ENCODE data around the gene ECHDC3. TPM values are rescaled to one million over a fixed set of nuclear protein-coding genes. Genes with fewer than 3 reads are reported as not detected.

ECHDC3 gene
- polyA plus RNA-seq, 2 of the 4 experiments (the other 2 are of a cell fraction): 6.0 to 6.1 TPM

- ATAC-seq (no peak), FAIRE-seq (no peak), DNase-seq (ENCODE audit: low read depth in 1 of 2, low spot score in 1 of 2) (no peak)
- Histone ChIP-seq H3K4me1 (no peaks in the 10 kb centered on the region), H3K4me2 (no peak overlapping the region), H3K27ac (no peak overlapping the region), H3K4me3 (no peak overlapping the region), H3K9me3 (peaks cover 8% of the 10 kb centered on the region; the same call in 2 of the 3 replicates)
- ChIA-PET CTCF (interaction anchor here (1.0 to 11.9 kb wide), 5 partner anchors 12 to 213 kb away, joined by 3 to 128 read pairs (median 4); no protein-coding TSS in a partner anchor), POLR2A (no interaction called here)
- TF ChIP-seq RAD21 (conservative IDR thresholded peaks at IDR 0.05 in 1 of 2, IDR thresholded peaks at IDR 0.05 in 1 of 2): no peak
- TF ChIP-seq TFCP2L1 (CRISPR knock-in tag; IDR thresholded peaks at IDR 0.05): no peak
- TF ChIP-seq ZSCAN20 (CRISPR knock-in tag; IDR thresholded peaks at IDR 0.05): no peak
- TF ChIP-seq ESRRA (IDR thresholded peaks at IDR 0.05; ENCODE audit: borderline replicate concordance, low read length): no peak
- 40% methylated on average over 4 of the region's 4 CpGs for WGBS (ENCODE audit: missing lambda C conversion rate)
Measured at GRCh38 chr10:11727563-11727962, 14.6 kb upstream of the ECHDC3 start.

GRCh38 chr10:11728353-11728752 is 13.8 kb upstream of the ECHDC3 start:
- ATAC-seq (no peak), DNase-seq (ENCODE audit: low read depth in 1 of 2, low spot score in 1 of 2) (peak in 1 of 2 experiments; percentile 14), FAIRE-seq (no peak)
- WGBS (ENCODE audit: missing lambda C conversion rate): 60% methylated on average over 7 of the region's 7 CpGs
- Histone ChIP-seq H3K9me3 (peaks cover 8% of the 10 kb centered on the region; the same call in 2 of the 3 replicates), H3K4me3 (no peak overlapping the region), H3K27ac (no peak overlapping the region), H3K4me1 (no peaks in the 10 kb centered on the region), H3K4me2 (no peak overlapping the region)
- POLR2A ChIA-PET: no interaction called here
- CTCF ChIA-PET: interaction anchor here (1.0 to 11.9 kb wide), 5 partner anchors 13 to 214 kb away, joined by 3 to 128 read pairs (median 4); no protein-coding TSS in a partner anchor
- TF ChIP-seq CEBPB (IDR thresholded peaks at IDR 0.05) (no peak), MAX (IDR thresholded peaks at IDR 0.05) (no peak), CBX2 (IDR thresholded peaks at IDR 0.05; ENCODE audit: borderline replicate concordance, low read depth) (no peak), ATOH8 (CRISPR knock-in tag; IDR thresholded peaks at IDR 0.05; ENCODE audit: low read depth) (no peak), NR3C1 (IDR thresholded peaks at IDR 0.05) (no peak), SREBF2 (IDR thresholded peaks at IDR 0.05) (no peak), PBX3 (IDR thresholded peaks at IDR 0.05) (no peak), E2F6 (IDR thresholded peaks at IDR 0.05; ENCODE audit: borderline replicate concordance, low read depth) (no peak), RARB (CRISPR knock-in tag; IDR thresholded peaks at IDR 0.05) (no peak)

- Histone ChIP-seq H3K9me3 (peaks cover 8% of the 10 kb centered on the region; the same call in 2 of the 3 replicates), H3K27ac (no peak overlapping the region), H3K4me1 (no peaks in the 10 kb centered on the region), H3K4me2 (no peak overlapping the region), H3K4me3 (no peak overlapping the region)
- ATAC-seq (no peak), FAIRE-seq (no peak), DNase-seq (ENCODE audit: low read depth in 1 of 2, low spot score in 1 of 2) (no peak)
- 6% methylated on average over 3 of the region's 3 CpGs for WGBS (ENCODE audit: missing lambda C conversion rate)
- ChIA-PET POLR2A (no interaction called here), CTCF (interaction anchor here (0.6 to 11.9 kb wide), 5 partner anchors 28 to 218 kb away, joined by 3 to 128 read pairs (median 4); no protein-coding TSS in a partner anchor)
- TF ChIP-seq NPAS2 (CRISPR knock-in tag; IDR thresholded peaks at IDR 0.05; ENCODE audit: borderline replicate concordance) (no peak), EHMT2 (IDR thresholded peaks at IDR 0.05; ENCODE audit: low read depth) (no peak), PBX3 (IDR thresholded peaks at IDR 0.05) (no peak), EHF (CRISPR knock-in tag; IDR thresholded peaks at IDR 0.05) (no peak), RARB (CRISPR knock-in tag; IDR thresholded peaks at IDR 0.05) (no peak), MAFK (IDR thresholded peaks at IDR 0.05; ENCODE audit: partially characterized antibody) (no peak), EP300 (IDR thresholded peaks at IDR 0.05) (no peak)
Measured at GRCh38 chr10:11729790-11730315, 12.3 kb upstream of the ECHDC3 start.
